ENCODE data around the gene DOK5.

- no peak for TF ChIP-seq POLR2A (IDR thresholded peaks at IDR 0.05; ENCODE audit: low read depth, low read length)
- no peak for TF ChIP-seq POLR2AphosphoS5 (IDR thresholded peaks at IDR 0.05; ENCODE audit: low read depth, low read length)
- TF ChIP-seq TAF1 (IDR thresholded peaks at IDR 0.05; ENCODE audit: borderline replicate concordance, low read depth, low read length): no peak
Measured at GRCh38 chr20:54543369-54543768, 68.0 kb downstream of the DOK5 start.

Measured in GM12892 (cell line).